NAMALWA (cell line): ENCODE measurements around the gene TUT4.

Source experiments
- DNase-seq: peaks from one replicate; pipeline ENCODE4 v3.0.0-alpha.2; 2015; ENCODE audit warnings: low spot score

Gene TUT4

DNA sequence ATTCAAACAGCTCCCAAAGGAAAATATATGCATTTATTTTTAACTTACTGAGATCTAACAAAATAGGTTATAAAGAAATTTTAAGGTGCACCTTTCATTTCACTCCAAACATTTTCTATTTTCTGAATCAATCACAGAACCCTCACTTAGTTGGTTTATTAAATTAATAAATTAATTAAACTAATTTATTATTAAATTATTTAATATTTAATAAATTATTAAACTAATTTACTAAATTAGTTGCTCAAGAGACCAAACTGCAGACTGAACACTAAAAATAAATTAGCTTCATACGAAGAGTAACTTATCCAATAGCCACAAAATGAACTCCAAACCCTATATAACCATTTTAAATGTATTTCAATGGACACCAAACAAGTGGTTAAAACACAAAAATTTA lies 80.5 kb downstream of the TUT4 start:
- DNase-seq, result no peak

GRCh38 chr1:52469108-52469507 lies 83.8 kb downstream of the TUT4 start:
- no peak for DNase-seq

- DNase-seq, result no peak
Observed at GRCh38 chr1:52463891-52464290, 89.0 kb downstream of the TUT4 start.

- no peak for DNase-seq
Observed at GRCh38 chr1:52461821-52462220, 91.1 kb downstream of the TUT4 start.

GRCh38 chr1:52460694-52461093 lies 92.2 kb downstream of the TUT4 start:
- no peak for DNase-seq

DNA sequence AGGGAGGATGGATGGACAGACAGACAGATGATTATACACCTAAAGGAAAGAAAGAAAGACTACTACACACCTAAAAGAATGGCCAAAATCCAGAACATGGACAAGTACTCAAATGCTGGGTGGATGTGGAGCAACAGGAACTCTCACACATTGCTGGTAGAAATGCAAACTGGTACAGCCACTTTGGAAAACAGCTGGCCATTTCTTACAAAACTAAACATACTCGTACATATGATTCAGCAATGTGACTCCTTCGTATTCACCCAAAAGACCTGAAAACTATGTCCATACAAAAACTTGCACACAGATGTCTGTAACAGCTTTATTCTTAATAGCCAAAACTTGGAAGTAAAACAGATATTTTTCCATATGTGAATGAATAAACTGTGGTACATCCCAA lies 97.2 kb downstream of the TUT4 start:
- no peak for DNase-seq

DNA sequence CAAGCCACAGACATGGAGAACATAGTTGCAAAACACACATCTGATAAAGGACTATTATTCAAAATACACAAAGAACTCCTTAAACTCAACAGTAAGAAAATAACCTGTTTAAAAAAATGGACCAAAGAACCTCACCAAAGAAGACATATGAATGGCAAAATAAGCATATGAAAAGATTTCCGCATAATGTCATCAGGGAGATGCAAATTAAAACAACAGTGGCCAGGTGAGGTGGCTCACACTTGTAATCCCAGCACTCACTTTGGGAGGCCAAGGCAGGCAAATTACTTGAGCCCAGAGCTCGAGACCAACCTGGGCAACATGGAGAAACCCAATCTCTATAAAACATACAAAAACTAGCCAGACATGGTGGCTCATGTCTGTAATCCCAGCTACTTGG lies 98.1 kb downstream of the TUT4 start:
- DNase-seq, result no peak

DNA sequence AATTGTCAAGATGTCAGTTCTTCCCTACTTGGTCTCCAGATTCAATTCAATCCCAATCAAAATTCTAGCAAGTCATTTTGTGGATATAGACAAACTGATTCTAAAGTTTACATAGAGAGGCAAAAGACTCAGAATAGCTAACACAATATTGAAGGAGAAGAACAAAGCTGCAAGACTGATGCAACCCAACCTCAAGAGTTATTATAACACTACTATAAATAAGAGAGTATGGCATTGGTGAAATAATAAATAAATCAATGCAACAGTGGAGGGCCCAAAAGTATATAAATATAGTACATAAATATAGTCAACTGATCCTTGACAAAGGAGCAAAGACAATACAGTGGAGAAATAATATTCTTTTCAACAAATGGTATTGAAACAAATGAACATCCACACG lies 98.8 kb downstream of the TUT4 start:
- DNase-seq, result no peak

DNA sequence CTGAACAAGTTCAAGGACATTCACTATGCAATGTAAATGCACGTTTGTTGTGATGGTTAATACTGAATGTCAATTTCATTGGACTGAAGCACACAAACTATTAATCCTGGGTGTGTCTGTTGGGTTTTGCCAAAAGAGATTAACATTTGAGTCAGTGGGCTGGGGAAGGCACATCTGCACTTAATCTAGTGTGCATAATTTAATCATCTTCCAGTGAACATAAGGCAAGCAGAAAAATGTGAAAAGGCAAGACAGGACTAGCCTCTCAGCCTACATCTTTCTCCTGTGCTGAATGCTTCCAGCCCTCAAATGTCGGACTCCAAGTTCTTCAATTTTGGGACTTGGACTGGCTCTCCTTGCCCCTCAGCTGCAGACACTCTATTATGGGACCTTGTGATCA lies 108.4 kb downstream of the TUT4 start:
- DNase-seq, result no peak

DNA sequence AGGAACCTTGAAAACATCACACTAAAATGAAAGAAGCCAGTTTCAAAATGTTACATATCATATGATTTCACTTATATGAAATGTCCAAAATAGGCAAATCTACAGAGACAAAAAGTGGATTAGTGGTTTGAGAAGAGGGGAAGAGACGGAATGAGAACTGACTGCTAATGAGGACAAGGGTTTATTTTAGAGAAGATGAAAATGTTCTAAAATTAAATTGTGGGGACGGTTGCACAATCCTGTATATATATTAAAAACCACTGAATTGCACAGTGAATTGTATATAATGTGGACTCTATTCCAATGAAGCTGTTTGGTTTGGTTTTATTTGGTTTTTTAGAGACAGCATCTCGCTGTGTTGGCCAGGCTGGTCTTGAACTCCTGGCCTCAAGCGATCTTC lies 112.9 kb downstream of the TUT4 start:
- no peak for DNase-seq

- DNase-seq, result no peak
Observed at GRCh38 chr1:52436817-52437216, 116.1 kb downstream of the TUT4 start.

- no peak for DNase-seq
Observed at GRCh38 chr1:52435650-52436049, 117.2 kb downstream of the TUT4 start.

GRCh38 chr1:52435211-52435610 lies 117.7 kb downstream of the TUT4 start:
- DNase-seq, result no peak

DNA sequence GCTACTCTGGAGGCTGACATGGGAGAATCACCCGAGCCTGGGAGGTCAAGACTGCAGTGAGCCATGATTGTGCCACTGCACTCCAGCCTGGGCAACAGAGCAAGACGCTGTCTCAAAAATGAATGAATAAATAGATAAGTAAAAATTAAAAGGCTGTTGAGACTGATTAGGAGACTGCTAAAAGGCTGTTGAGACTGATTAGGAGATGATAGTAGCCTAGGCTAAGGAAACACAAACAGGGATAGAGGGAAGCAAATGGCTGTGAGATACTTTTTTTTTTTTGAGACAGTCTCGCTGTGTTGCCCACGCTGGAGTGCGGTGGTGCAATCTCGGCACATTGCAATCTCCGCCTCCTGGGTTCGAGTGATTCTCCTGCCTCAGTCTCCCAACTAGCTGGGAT lies 120.1 kb downstream of the TUT4 start:
- no peak for DNase-seq

DNA sequence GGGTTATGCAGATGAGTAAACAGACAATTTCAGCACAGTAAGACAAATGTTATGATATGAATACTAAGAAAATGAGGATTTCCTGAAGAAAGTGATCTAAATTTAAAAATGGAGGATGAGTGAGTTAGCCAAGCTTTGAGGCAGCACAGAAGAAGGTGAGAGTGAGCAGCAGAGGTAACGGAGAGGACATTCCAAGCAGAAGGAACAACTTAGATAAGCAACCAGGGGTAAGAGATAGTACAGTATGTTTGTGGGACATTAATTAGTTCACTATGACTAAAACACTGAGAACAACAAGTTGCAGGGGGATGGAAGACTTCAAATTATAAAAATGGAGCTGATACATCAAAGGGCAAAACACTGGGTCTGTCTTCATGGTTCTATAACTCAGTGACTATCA lies 125.7 kb downstream of the TUT4 start:
- no peak for DNase-seq

DNA sequence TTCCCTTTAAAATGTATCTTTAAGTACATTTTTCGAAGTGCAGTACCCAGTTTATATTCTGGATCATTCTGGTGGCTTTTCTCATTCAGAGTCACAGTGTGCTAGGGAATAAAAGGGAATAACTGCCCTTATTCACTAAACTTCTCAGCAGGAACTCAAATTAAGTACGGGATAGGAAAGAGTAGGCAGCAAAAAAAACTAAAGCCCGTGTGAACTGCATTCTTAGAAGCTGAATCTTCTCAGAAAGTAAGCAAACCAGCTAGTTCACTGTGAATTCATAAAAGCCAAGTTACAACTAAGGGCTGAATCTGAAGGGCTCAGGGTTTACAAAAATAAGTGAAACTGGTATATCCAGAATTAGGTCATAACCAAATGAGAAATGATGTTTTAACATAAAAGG lies 126.5 kb downstream of the TUT4 start:
- no peak for DNase-seq

- DNase-seq, result no peak
Observed at GRCh38 chr1:52424813-52425212, 128.1 kb downstream of the TUT4 start.

- no peak for DNase-seq
Observed at GRCh38 chr1:52424231-52424636, 128.7 kb downstream of the TUT4 start.

DNA sequence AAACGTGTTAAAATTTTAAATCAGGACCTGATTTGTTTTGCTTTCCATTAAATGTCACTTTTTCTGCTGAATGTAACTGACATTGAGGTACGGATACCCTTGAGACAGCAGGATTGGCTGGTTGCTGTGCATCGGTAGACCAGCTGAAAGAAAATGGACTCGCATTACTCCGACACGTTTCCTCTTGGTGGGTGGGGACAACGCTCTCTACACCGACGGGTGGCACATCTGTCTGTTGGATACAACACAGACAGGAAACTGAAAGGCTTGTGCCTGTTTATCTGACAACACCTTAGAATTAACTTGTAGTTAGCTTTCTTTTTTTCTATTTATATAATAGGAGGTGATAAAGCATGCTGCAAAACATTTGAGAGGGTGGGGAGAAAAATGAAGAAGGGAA lies 129.1 kb downstream of the TUT4 start:
- no peak for DNase-seq

- no peak for DNase-seq
Observed at GRCh38 chr1:52423055-52423454, 129.8 kb downstream of the TUT4 start.

- DNase-seq, result no peak
Observed at GRCh38 chr1:52420713-52421112, 132.2 kb downstream of the TUT4 start.

- DNase-seq, result no peak
Observed at GRCh38 chr1:52416811-52417210, 136.1 kb downstream of the TUT4 start.

DNA sequence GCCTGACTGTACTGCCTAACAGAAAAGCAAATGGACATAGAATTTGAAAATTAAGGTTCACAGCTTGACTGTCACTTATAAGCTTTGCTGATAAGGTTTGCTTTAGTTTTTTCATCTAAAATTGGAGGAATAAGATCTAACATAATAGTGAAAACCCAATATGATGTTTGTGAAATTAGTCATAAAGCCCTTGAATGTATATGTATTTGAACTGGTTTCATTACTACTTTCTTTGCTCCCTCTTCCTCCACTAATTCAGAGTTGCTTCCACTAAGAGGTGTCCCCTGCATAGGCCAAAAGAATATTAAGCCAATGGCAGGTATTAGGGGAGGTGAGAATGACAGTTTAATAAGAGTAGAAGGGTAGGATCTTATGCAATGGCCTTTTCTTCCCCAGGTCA lies 137.9 kb downstream of the TUT4 start:
- no peak for DNase-seq

DNA sequence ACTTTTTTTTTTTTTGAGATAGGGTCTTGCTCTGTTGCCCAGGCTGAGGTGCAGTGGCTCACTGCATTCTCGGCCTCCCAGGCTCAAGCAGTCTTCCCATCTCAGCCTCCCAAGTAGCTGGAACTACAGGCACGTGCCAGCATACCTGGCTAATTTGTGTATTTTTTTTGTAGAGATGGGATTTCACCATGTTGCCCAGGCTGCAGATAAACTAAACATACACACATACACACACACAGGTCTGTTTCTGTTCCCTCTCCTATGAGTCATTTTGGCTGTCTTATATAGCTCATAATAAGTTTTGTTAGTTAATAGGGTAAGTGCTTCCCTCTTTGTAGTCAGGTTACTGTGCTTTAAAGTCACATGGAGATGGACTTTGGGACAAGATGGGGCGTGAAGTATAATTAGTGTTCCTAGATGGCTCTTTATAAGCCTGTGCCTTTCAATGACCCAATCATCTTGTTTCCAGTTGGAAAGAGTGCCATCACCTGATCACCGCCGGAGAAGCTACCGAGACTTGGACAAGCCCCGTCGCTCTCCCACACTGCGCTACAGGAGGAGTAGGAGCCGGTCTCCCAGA lies 139.4 kb downstream of the TUT4 start:
- no peak for DNase-seq

- DNase-seq, result no peak
Observed at GRCh38 chr1:52404975-52405338, 147.9 kb downstream of the TUT4 start.
